PC-3 (cell line): ENCODE measurements around the gene DRAXIN. TPM values are rescaled to one million over a fixed set of nuclear protein-coding genes. Genes with fewer than 3 reads are reported as not detected.

Source experiments
- ATAC-seq: fragments of 200-7000 bp; cut with Tn5 transposase; 2 replicates; pipeline ENCODE4 v1.9.1; 2020; ENCODE audit warnings: mild to moderate bottlenecking, moderate library complexity
- BruUV-seq: library from RNA; stranded (reverse); fragments of 400-500 nt; replicated peaks from 2 replicates; lab custom pipeline; 2021; lab: Mats Ljungman, UMichigan
- CTCF ChIA-PET: fragments of 300-600 bp; sonication (Branson Sonifier 250); formaldehyde crosslinking; loops from one replicate; lab custom pipeline; 2022; ENCODE audit warnings: antibody characterized with exemption; lab: Charles Lee
- POLR2A ChIA-PET: fragments of 300-600 bp; sonication (Branson Sonifier 250); formaldehyde crosslinking; loops from one replicate; lab custom pipeline; 2022; ENCODE audit warnings: antibody characterized with exemption; ENCODE audit not compliant: unreplicated experiment; lab: Charles Lee
- DNase-seq: peaks from one replicate; pipeline ENCODE4 v3.0.0-alpha.2; 2015
- H2AFZ ChIP-seq: fragments of 300-600 bp; sonication (generic); 2 replicates; pipeline ENCODE4 v1.6.0; 2016; ENCODE audit warnings: antibody characterized with exemption, low read length
- H3F3A ChIP-seq: fragments of 300-600 bp; sonication (generic); one replicate; pipeline ENCODE4 v1.6.0; 2017; ENCODE audit warnings: antibody characterized with exemption, low read length, control low read depth, mild to moderate bottlenecking; ENCODE audit not compliant: unreplicated experiment
- H3K27ac ChIP-seq: fragments of 300-600 bp; sonication (generic); 2 replicates; pipeline ENCODE4 v1.5.1; 2016; ENCODE audit warnings: mild to moderate bottlenecking, low read length
- H3K27me3 ChIP-seq: fragments of 300-600 bp; sonication (generic); 2 replicates; pipeline ENCODE4 v1.6.1; 2016; ENCODE audit warnings: low read length, mixed read lengths
- H3K36me3 ChIP-seq: fragments of 300-600 bp; sonication (generic); 2 replicates; pipeline ENCODE4 v1.6.1; 2016; ENCODE audit warnings: low read depth, mixed run types, low read length, mixed read lengths
- H3K4me1 ChIP-seq: fragments of 300-600 bp; sonication (generic); 2 replicates; pipeline ENCODE4 v1.5.1; 2016; ENCODE audit warnings: low read length; ENCODE audit not compliant: insufficient read depth
- H3K4me2 ChIP-seq: fragments of 300-600 bp; sonication (generic); 2 replicates; pipeline ENCODE4 v1.6.0; 2016; ENCODE audit warnings: low read length
- H3K4me3 ChIP-seq: fragments of 300-600 bp; sonication (generic); 2 replicates; pipeline ENCODE4 v1.5.1; 2016; ENCODE audit warnings: mild to moderate bottlenecking, low read length, mixed read lengths
- H3K79me2 ChIP-seq: fragments of 300-600 bp; sonication (generic); 2 replicates; pipeline ENCODE4 v1.6.1; 2017; ENCODE audit warnings: low read length, mixed read lengths
- H3K9ac ChIP-seq: fragments of 300-600 bp; sonication (generic); 2 replicates; pipeline ENCODE4 v1.6.0; 2016; ENCODE audit warnings: mild to moderate bottlenecking, low read length
- H3K9me2 ChIP-seq: fragments of 300-600 bp; sonication (generic); replicated peaks from 2 replicates; pipeline ENCODE4 v1.6.1; 2016; ENCODE audit warnings: mixed run types, low read length, mixed read lengths
- H3K9me3 ChIP-seq: fragments of 300-600 bp; sonication (generic); 2 replicates; pipeline ENCODE4 v1.6.1; 2016; ENCODE audit warnings: low read length, mixed read lengths
- H4K20me1 ChIP-seq: fragments of 300-600 bp; sonication (generic); 2 replicates; pipeline ENCODE4 v1.6.1; 2016; ENCODE audit warnings: low read length, mixed read lengths
- EZH2 ChIP-seq: fragments of 300-600 bp; sonication (generic); IDR thresholded peaks from one replicate; pipeline ENCODE4 v1.6.1; 2017; ENCODE audit warnings: antibody characterized with exemption, mild to moderate bottlenecking, low read length; ENCODE audit not compliant: unreplicated experiment
- EZH2phosphoT487 ChIP-seq: fragments of 300-600 bp; sonication (generic); IDR thresholded peaks from 2 replicates; pipeline ENCODE4 v1.6.1; 2018; ENCODE audit warnings: mild to moderate bottlenecking, antibody characterized with exemption, low read length, borderline replicate concordance
- intact Hi-C: fragments of 100-400 bp; cut with micrococcal nuclease; formaldehyde crosslinking; loops from 2 replicates; pipeline ENCODE4 v1.9.0; 2023
- total RNA-seq: library from RNA; depleted of rRNA; stranded (reverse); fragments of >200 nt; gene quantifications from 2 replicates; pipeline ENCODE4 v1.2.3, GENCODE V29; 2014
- TF ChIP-seq, protein P1 (sequence below): fragments of 300-600 bp; sonication (generic); conservative IDR thresholded peaks from 2 replicates; pipeline ENCODE4 v1.5.1; 2017; ENCODE audit warnings: antibody characterized with exemption, low read depth, mild to moderate bottlenecking, low read length

DRAXIN gene
- total RNA-seq, 1 experiment from 2014 or later, result 0.07 TPM

DNA sequence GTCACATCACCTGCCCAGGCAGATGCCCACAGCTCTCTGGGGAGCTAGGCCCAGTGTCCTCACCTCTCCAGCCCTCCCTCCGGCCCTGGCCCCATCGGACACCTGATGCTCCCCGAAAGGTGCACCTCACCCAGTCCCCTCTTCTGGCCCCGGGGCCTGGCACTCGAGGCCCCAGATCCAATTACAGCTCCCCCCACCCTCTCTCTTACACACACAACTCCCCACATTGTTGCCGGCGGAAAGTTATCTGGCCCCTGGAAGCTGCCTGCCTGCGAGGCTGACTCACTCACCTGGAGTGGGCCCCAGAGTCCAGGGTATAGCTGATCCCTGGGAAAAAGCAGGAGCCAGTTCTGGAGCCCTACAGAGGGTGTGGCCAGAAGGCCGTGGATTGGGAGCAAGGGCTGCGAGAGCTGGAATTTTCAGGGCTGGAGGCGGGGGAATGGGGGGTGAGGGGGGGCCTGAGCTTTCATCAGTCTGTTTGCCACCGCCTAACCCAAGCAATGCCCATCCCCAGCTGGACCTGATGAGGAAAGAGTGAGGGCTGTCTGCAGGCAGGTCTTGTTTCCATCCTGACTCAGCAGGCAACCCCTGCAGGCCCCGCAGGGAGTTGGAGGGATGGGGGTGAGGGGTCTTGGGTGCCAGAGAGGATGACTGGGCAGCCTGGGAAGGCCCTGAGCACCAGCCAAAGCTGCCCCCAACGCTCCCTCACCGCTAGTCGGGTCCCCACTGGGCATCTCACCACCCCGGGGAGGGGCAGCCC lies 38.2 kb upstream of the DRAXIN start:
- Histone ChIP-seq H3K27me3 (no peaks in the 10 kb centered on the region), H3K9me3 (no peaks in the 10 kb centered on the region), H3K9ac (no peak overlapping the region), H3K79me2 (peaks cover 10% of the 10 kb centered on the region), H3K4me2 (peak overlapping the region; percentile 57), H3K27ac (peak overlapping the region; percentile 61), H3K4me1 (peaks cover 28% of the 10 kb centered on the region), H3F3A (no peaks in the 10 kb centered on the region), H4K20me1 (no peaks in the 10 kb centered on the region), H2AFZ (peak overlapping the region; percentile 35; the same call in 1 of the 2 replicates), H3K36me3 (no peaks in the 10 kb centered on the region), H3K9me2 (no peaks in the 10 kb centered on the region), H3K4me3 (peak overlapping the region; percentile 32; the same call in 1 of the 2 replicates)
- peak; percentile 87 for DNase-seq
- intact Hi-C loops, result no loop called here
- ATAC-seq, result peak; percentile 73
- TF ChIP-seq EZH2 (no peak), EZH2phosphoT487 (no peak)
- TF ChIP-seq, protein P1, sequence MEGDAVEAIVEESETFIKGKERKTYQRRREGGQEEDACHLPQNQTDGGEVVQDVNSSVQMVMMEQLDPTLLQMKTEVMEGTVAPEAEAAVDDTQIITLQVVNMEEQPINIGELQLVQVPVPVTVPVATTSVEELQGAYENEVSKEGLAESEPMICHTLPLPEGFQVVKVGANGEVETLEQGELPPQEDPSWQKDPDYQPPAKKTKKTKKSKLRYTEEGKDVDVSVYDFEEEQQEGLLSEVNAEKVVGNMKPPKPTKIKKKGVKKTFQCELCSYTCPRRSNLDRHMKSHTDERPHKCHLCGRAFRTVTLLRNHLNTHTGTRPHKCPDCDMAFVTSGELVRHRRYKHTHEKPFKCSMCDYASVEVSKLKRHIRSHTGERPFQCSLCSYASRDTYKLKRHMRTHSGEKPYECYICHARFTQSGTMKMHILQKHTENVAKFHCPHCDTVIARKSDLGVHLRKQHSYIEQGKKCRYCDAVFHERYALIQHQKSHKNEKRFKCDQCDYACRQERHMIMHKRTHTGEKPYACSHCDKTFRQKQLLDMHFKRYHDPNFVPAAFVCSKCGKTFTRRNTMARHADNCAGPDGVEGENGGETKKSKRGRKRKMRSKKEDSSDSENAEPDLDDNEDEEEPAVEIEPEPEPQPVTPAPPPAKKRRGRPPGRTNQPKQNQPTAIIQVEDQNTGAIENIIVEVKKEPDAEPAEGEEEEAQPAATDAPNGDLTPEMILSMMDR, result no peak
- BruUV-seq, result no TSS peak
- ChIA-PET POLR2A (no interaction called here), CTCF (interaction anchor here (0.6 to 1.1 kb wide), 4 partner anchors 11 to 184 kb away, joined by 5 to 7 read pairs (median 5); partner anchors contain the start of gene FBXO6)

DNA sequence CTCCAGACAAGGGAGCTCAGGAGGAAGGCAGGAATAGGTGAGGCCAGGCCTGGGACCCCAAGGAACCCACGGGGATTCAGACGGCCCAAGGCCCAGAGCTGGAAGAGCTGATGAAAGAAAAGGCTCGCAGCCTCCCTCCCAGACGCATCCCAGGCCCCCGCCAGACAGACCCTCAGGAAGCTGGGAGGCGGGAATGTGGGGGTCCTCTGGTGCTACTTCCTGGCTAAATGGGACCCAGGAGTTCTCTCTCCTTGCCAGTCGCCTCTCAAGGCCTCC lies 37.7 kb upstream of the DRAXIN start:
- ChIA-PET POLR2A (no interaction called here), CTCF (interaction anchor here (0.8 to 1.1 kb wide), 2 partner anchors 10 to 66 kb away, joined by 5 read pairs; partner anchors contain the start of gene FBXO6)
- intact Hi-C loops, result no loop called here
- DNase-seq, result no peak
- Histone ChIP-seq H3F3A (no peaks in the 10 kb centered on the region), H3K79me2 (peaks cover 10% of the 10 kb centered on the region), H3K9me3 (no peaks in the 10 kb centered on the region), H2AFZ (no peak overlapping the region), H3K4me2 (peak overlapping the region; percentile 57), H3K27ac (peak overlapping the region; percentile 61), H4K20me1 (no peaks in the 10 kb centered on the region), H3K9ac (no peak overlapping the region), H3K27me3 (no peaks in the 10 kb centered on the region), H3K4me1 (peaks cover 28% of the 10 kb centered on the region), H3K4me3 (no peak overlapping the region), H3K9me2 (no peaks in the 10 kb centered on the region), H3K36me3 (no peaks in the 10 kb centered on the region)
- BruUV-seq, result no TSS peak
- ATAC-seq, result no peak
- TF ChIP-seq EZH2phosphoT487 (no peak), EZH2 (no peak)
- TF ChIP-seq, protein P1, result no peak
